GM23338 (cell line): ENCODE results near the gene CBARP.

Experiments used
- CREB1 ChIP-seq: fragments of 250-450 bp; sonication (Bioruptor Pico); IDR thresholded peaks from 2 replicates; pipeline ENCODE4 v1.5.0; 2020; ENCODE audit warnings: low read depth, mild to moderate bottlenecking, moderate library complexity
- EZH2 ChIP-seq: fragments of 200-600 bp; sonication (generic); IDR thresholded peaks from one replicate; pipeline ENCODE4 v1.8.0; 2017; ENCODE audit warnings: antibody characterized with exemption, mild to moderate bottlenecking, low read depth; ENCODE audit not compliant: unreplicated experiment
- EZH2phosphoT487 ChIP-seq: fragments of 200-600 bp; sonication (generic); IDR thresholded peaks from one replicate; pipeline ENCODE4 v1.8.1; 2018; ENCODE audit warnings: antibody characterized with exemption; ENCODE audit not compliant: unreplicated experiment
- JUNB ChIP-seq: IDR thresholded peaks from one replicate; pipeline ENCODE4 v1.6.1; 2016; ENCODE audit warnings: antibody characterized with exemption; ENCODE audit not compliant: unreplicated experiment
- NANOG ChIP-seq: IDR thresholded peaks from 2 replicates; pipeline ENCODE4 v1.6.1; 2016; ENCODE audit warnings: antibody characterized with exemption, borderline replicate concordance
- POLR2AphosphoS5 ChIP-seq: IDR thresholded peaks from 2 replicates; pipeline ENCODE4 v1.6.1; 2016; ENCODE audit warnings: antibody characterized with exemption, low read depth
- TF ChIP-seq, protein P1 (sequence below), 2 experiments: fragments of 200-600 bp in 1 of 2; sonication (generic) in 1 of 2; conservative IDR thresholded peaks; 2 replicates each; pipeline versions ENCODE4 v1.5.1 to v1.6.1; 2016 to 2017; ENCODE audit warnings: antibody characterized with exemption in 2 of 2, low read depth in 2 of 2, mild to moderate bottlenecking in 2 of 2, moderate library complexity in 1 of 2

DNA sequence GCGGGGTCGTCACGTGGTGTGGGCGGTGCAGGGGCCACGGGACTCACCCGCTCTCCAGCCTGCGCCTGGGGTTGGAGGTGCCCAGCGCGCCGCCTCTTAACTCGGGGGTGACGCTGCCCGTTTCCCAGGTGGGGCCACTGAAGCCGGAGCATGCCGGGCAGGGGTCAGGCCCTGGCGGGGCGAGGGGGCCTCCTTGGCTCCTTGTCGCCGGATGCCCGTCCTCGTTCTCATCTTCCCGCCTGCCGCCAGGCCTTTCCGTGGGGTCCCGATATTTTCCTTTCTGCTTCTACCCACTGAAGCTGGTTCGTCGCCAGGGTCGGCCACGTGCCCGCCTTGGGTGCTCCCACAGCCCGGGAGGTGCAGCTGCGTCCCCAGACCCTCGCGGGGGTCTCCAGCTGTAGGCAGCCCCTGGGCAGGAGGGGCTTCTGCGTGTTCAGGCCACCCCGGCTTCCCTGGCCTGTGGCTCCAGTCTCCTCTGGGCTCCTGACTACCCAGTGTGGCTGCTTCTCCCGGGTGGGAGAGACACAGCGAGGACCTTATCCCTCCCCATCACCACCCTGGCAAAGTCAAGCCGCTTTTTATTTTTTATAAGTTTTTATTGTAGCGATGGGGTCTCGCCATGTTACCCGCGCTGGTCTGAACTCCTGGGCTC, 38.3 kb upstream of the CBARP start:
- TF ChIP-seq, protein P1, sequence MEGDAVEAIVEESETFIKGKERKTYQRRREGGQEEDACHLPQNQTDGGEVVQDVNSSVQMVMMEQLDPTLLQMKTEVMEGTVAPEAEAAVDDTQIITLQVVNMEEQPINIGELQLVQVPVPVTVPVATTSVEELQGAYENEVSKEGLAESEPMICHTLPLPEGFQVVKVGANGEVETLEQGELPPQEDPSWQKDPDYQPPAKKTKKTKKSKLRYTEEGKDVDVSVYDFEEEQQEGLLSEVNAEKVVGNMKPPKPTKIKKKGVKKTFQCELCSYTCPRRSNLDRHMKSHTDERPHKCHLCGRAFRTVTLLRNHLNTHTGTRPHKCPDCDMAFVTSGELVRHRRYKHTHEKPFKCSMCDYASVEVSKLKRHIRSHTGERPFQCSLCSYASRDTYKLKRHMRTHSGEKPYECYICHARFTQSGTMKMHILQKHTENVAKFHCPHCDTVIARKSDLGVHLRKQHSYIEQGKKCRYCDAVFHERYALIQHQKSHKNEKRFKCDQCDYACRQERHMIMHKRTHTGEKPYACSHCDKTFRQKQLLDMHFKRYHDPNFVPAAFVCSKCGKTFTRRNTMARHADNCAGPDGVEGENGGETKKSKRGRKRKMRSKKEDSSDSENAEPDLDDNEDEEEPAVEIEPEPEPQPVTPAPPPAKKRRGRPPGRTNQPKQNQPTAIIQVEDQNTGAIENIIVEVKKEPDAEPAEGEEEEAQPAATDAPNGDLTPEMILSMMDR (conservative IDR thresholded peaks at IDR 0.05; ENCODE audit: low read depth in 2 of 2), result no peak
- TF ChIP-seq EZH2 (no peak), JUNB (no peak), POLR2AphosphoS5 (peak; percentile 60), NANOG (no peak), EZH2phosphoT487 (no peak), CREB1 (CRISPR knock-in tag) (no peak)
